GM08714 (cell line): Measurements from ENCODE around the gene DLD.
"Not testable (repeated sequence)": the region's sequence is repeated elsewhere in the genome, so short reads cannot be mapped to it uniquely, and the experiment has no call there.

ENCODE experiments used
- H3K4me3 ChIP-seq: fragments of 200-500 bp; sonication (Bioruptor generic); 2 replicates; pipeline ENCODE4 v1.5.1; 2014; ENCODE audit warnings: mild to moderate bottlenecking, low read length, inconsistent platforms
- ZNF274 ChIP-seq: IDR thresholded peaks from 2 replicates; pipeline ENCODE4 v1.6.1; 2012; ENCODE audit warnings: mild to moderate bottlenecking, low read depth, low read length

Gene DLD

GRCh38 chr7:107890962-107891635 is at the start of gene DLD:
DLD (plus strand) TSS chr7:107891183; CDS start chr7:107891251, 68 bp downstream.
- peak within 1 kb of the TSS; percentile 82 for H3K4me3 ChIP-seq
- TF ChIP-seq ZNF274 = no peak

DNA sequence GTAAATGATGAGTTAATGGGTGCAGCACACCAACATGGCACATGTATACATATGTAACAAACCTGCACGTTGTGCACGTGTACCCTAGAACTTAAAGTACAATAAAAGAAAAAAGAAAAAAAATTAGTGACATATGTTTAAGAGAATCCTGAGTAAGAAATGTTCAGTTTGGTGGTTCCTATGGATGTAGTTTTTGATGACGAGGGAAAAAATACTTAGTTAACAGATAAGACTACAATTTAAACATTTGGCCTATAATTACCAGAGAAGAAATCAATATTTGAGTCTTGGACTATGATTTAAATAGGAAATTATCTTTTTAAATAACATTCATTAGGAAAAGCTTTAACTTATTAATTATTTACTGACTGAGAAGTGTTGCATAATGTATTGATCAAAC is 48.8 kb upstream of the DLD start:
- no peak overlapping the region for H3K4me3 ChIP-seq
- no peak for TF ChIP-seq ZNF274

DNA sequence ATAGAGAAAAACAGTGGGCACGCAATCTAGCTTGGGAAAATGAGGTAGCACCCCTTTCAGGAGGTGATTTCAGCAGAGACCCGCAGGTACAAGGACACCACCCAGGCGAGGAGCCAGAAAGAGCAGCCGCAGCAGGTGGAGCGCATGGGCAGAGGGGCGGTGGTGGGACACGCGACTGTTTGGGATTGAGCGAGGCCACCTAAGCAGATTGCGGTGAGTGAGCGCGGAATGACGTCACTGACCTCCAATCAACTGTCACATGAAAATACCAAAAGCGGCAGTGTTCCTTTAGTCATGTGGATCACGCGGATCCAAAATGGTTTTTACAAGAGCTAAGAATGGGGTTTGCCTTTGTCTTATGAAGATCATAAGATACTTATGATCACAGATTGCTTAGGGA is 47.8 kb upstream of the DLD start:
- H3K4me3 ChIP-seq = no peak overlapping the region
- no peak for TF ChIP-seq ZNF274

GRCh38 chr7:107846324-107846723 is 44.7 kb upstream of the DLD start:
- H3K4me3 ChIP-seq = no peak overlapping the region

DNA sequence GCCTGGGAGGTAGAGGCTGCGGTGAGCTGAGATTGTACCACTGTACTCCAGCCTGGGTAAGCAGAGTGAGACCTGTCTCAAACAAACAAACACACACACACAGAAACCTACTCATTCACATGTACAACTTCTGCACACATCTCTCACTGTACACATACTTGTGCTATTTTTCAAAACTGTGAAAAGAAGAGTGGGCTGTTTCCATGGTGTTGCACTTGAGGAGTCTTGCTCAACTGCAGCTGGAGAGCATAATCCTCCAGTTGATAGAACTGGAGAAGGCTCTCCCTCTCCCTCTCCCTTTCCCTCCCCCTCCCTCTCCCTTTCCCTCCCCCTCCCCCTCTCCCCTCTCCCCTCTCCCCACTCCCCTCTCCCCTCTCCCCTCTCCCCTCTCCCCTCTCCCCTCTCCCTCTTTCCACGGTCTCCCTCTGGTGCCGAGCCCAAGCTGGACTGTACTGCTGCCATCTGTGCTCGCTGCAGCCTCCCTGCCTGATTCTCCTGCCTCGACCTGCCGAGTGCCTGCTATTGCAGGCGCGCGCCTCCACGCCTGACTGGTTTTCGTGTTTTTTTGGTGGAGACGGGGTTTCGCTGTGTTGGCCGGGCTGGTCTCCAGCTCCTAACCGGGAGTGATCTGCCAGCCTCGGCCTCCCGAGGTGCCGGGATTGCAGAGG is 43.7 kb upstream of the DLD start:
- no peak for TF ChIP-seq ZNF274

More at GRCh38 chr7:107846324-107846723, 44.7 kb upstream of the DLD start:
- no peak for TF ChIP-seq ZNF274

GRCh38 chr7:107847836-107848175 is 43.2 kb upstream of the DLD start:
- not testable (repeated sequence) for H3K4me3 ChIP-seq

More for the DNA sequence above, 43.7 kb upstream of the DLD start:
- H3K4me3 ChIP-seq = no peak overlapping the region

- H3K4me3 ChIP-seq = not testable (repeated sequence)
These were observed 42.8 kb upstream of the DLD start for GRCh38 chr7:107848211-107848610.

GRCh38 chr7:107850216-107850615 is 40.8 kb upstream of the DLD start:
- no peak overlapping the region for H3K4me3 ChIP-seq

DNA sequence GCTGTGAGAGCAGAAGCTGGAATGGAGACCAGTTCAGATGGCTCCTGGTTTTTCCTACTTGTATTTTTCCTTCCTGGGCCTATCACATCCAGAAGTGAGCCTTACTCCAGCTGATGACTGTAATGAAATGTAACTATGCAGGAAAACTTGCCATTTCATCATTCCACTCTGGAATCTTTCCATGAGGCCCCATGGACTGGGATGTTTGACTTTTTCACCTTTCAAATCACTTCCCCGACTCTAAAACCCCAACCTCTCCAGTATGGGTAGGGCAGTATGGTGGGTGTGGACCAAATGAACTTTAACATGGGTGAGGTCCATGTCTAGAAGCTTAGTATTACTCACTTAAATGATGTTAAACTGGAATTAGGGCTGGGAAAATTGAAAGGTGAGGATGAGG is 40.3 kb upstream of the DLD start:
- TF ChIP-seq ZNF274 = no peak
- H3K4me3 ChIP-seq = no peak overlapping the region

More at GRCh38 chr7:107850216-107850615, 40.8 kb upstream of the DLD start:
- no peak for TF ChIP-seq ZNF274

GRCh38 chr7:107854454-107854853 is 36.5 kb upstream of the DLD start:
- H3K4me3 ChIP-seq = no peak overlapping the region
- TF ChIP-seq ZNF274 = no peak

GRCh38 chr7:107854989-107855388 is 36.0 kb upstream of the DLD start:
- TF ChIP-seq ZNF274 = no peak

DNA sequence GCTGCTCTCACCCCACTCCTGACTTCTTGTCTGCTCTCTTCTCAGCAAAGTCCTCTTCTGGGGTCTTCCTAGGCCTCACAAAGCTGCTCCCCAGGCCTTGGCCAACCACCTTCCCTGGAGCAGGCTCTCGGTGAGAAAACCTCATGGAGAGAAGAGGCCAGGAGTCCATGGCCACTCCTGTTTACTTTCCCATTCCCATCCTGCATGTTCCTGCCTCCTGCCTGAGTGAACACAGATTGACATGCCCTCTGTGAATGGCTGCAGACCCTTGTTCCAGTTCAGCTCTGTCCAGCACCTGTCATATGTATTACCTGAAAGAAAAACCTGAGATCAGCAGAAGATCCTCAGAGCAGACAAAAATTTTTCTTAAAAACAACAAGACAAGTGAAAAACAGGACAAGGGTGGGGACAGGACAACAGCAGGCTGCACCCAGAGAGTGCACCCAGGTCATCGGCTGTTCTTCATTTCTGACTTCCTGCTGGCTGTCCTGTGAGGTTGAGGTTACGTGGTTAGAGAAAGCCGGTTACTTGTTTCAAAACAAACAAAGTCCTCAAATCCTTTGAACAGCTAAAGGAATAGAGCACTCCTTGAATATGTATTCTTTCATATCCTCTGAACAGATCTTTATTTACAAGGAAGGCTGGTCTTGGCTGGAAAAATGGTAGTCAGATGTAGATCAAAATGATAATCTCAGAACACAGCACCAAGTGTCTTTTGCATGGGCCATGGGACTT is 34.0 kb upstream of the DLD start:
- no peak for TF ChIP-seq ZNF274

More at GRCh38 chr7:107854989-107855388, 36.0 kb upstream of the DLD start:
- H3K4me3 ChIP-seq = no peak overlapping the region

GRCh38 chr7:107857541-107857912 is 33.5 kb upstream of the DLD start:
- no peak overlapping the region for H3K4me3 ChIP-seq
- no peak for TF ChIP-seq ZNF274

More for the DNA sequence above, 34.0 kb upstream of the DLD start:
- no peak overlapping the region for H3K4me3 ChIP-seq

- H3K4me3 ChIP-seq = no peak overlapping the region
- TF ChIP-seq ZNF274 = no peak
These were observed 32.7 kb upstream of the DLD start for GRCh38 chr7:107858280-107858679.
